Measurements from ENCODE around the gene ERBB3. TPM values are rescaled to one million over a fixed set of nuclear protein-coding genes. Genes with fewer than 3 reads are reported as not detected.

Gene ERBB3
- total RNA-seq, 1 experiment from 2014 or later, result 64.3 TPM

- Mint-ChIP-seq H3K4me3 (peak within 1 kb of the TSS; percentile 98), H3K4me1 (peaks cover 30% of the 10 kb centered on the region), H3K27ac (peak within 1 kb of the TSS; percentile 99), H3K36me3 (peaks cover 30% of the 10 kb centered on the region), H3K27me3 (ENCODE audit: low read depth) (no peaks in the 10 kb centered on the region; the same call in 1 of the 2 replicates), H3K9me3 (no peaks in the 10 kb centered on the region)
- ChIA-PET POLR2A (interaction anchor here (0.6 to 5.3 kb wide), 17 partner anchors 10 to 508 kb away, joined by 3 to 104 read pairs (median 5); partner anchors contain the start of genes CNPY2, ERBB3, MYL6 and PA2G4), CTCF (interaction anchor here (0.5 to 4.2 kb wide), 31 partner anchors 8 to 1044 kb away, joined by 3 to 61 read pairs (median 5); partner anchors contain the start of genes ANKRD52, COQ10A, MYL6 and MYL6B)
- DNase-seq (ENCODE audit: low spot score), result peak; percentile 99
- ATAC-seq, result peak; percentile 95
- no peak for TF ChIP-seq FOXJ3 (CRISPR knock-in tag; IDR thresholded peaks at IDR 0.05; ENCODE audit: borderline replicate concordance)
- TF ChIP-seq GABPB1 (CRISPR knock-in tag; IDR thresholded peaks at IDR 0.05), result peak; percentile 38; the same call in 1 of the 2 replicates
- no peak for TF ChIP-seq RORB (CRISPR knock-in tag; IDR thresholded peaks at IDR 0.05)
- TF ChIP-seq TEAD4 (CRISPR knock-in tag; IDR thresholded peaks at IDR 0.05), result no peak
- TF ChIP-seq GTF2I (CRISPR knock-in tag; conservative IDR thresholded peaks at IDR 0.05), result no peak
- TF ChIP-seq CBFB (CRISPR knock-in tag; IDR thresholded peaks at IDR 0.05; ENCODE audit: low read depth), result no peak
- TF ChIP-seq KAT7 (CRISPR knock-in tag; IDR thresholded peaks at IDR 0.05; ENCODE audit: borderline replicate concordance), result 0 out of 2 replicates have a peak, but pooled peaks have one; percentile 34
- TF ChIP-seq, protein P1, sequence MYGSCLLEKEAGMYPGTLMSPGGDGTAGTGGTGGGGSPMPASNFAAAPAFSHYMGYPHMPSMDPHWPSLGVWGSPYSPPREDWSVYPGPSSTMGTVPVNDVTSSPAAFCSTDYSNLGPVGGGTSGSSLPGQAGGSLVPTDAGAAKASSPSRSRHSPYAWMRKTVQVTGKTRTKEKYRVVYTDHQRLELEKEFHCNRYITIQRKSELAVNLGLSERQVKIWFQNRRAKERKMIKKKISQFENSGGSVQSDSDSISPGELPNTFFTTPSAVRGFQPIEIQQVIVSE (CRISPR knock-in tag; IDR thresholded peaks at IDR 0.05; ENCODE audit: borderline replicate concordance), result no peak
- TF ChIP-seq, protein P2, sequence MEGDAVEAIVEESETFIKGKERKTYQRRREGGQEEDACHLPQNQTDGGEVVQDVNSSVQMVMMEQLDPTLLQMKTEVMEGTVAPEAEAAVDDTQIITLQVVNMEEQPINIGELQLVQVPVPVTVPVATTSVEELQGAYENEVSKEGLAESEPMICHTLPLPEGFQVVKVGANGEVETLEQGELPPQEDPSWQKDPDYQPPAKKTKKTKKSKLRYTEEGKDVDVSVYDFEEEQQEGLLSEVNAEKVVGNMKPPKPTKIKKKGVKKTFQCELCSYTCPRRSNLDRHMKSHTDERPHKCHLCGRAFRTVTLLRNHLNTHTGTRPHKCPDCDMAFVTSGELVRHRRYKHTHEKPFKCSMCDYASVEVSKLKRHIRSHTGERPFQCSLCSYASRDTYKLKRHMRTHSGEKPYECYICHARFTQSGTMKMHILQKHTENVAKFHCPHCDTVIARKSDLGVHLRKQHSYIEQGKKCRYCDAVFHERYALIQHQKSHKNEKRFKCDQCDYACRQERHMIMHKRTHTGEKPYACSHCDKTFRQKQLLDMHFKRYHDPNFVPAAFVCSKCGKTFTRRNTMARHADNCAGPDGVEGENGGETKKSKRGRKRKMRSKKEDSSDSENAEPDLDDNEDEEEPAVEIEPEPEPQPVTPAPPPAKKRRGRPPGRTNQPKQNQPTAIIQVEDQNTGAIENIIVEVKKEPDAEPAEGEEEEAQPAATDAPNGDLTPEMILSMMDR (IDR thresholded peaks at IDR 0.05), result no peak
- TF ChIP-seq ETV6 (CRISPR knock-in tag; IDR thresholded peaks at IDR 0.05), result peak; percentile 81
- no peak for TF ChIP-seq NR3C1 (CRISPR knock-in tag; conservative IDR thresholded peaks at IDR 0.05; ENCODE audit: low read depth)
- no peak for TF ChIP-seq JUN (CRISPR knock-in tag; IDR thresholded peaks at IDR 0.05)
- TF ChIP-seq USF2 (CRISPR knock-in tag; IDR thresholded peaks at IDR 0.05), result peak; percentile 71
- TF ChIP-seq, protein P3, sequence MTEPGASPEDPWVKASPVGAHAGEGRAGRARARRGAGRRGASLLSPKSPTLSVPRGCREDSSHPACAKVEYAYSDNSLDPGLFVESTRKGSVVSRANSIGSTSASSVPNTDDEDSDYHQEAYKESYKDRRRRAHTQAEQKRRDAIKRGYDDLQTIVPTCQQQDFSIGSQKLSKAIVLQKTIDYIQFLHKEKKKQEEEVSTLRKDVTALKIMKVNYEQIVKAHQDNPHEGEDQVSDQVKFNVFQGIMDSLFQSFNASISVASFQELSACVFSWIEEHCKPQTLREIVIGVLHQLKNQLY (CRISPR knock-in tag; IDR thresholded peaks at IDR 0.05), result no peak
- no peak for TF ChIP-seq ZNF671 (CRISPR knock-in tag; IDR thresholded peaks at IDR 0.05)
- TF ChIP-seq ZNF232 (CRISPR knock-in tag; IDR thresholded peaks at IDR 0.05), result peak; percentile 87; the same call in 1 of the 2 replicates
- TF ChIP-seq ZNF317 (CRISPR knock-in tag; IDR thresholded peaks at IDR 0.05; ENCODE audit: borderline replicate concordance, low read depth), result no peak
- TF ChIP-seq, protein P4, sequence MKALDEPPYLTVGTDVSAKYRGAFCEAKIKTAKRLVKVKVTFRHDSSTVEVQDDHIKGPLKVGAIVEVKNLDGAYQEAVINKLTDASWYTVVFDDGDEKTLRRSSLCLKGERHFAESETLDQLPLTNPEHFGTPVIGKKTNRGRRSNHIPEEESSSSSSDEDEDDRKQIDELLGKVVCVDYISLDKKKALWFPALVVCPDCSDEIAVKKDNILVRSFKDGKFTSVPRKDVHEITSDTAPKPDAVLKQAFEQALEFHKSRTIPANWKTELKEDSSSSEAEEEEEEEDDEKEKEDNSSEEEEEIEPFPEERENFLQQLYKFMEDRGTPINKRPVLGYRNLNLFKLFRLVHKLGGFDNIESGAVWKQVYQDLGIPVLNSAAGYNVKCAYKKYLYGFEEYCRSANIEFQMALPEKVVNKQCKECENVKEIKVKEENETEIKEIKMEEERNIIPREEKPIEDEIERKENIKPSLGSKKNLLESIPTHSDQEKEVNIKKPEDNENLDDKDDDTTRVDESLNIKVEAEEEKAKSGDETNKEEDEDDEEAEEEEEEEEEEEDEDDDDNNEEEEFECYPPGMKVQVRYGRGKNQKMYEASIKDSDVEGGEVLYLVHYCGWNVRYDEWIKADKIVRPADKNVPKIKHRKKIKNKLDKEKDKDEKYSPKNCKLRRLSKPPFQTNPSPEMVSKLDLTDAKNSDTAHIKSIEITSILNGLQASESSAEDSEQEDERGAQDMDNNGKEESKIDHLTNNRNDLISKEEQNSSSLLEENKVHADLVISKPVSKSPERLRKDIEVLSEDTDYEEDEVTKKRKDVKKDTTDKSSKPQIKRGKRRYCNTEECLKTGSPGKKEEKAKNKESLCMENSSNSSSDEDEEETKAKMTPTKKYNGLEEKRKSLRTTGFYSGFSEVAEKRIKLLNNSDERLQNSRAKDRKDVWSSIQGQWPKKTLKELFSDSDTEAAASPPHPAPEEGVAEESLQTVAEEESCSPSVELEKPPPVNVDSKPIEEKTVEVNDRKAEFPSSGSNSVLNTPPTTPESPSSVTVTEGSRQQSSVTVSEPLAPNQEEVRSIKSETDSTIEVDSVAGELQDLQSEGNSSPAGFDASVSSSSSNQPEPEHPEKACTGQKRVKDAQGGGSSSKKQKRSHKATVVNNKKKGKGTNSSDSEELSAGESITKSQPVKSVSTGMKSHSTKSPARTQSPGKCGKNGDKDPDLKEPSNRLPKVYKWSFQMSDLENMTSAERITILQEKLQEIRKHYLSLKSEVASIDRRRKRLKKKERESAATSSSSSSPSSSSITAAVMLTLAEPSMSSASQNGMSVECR (CRISPR knock-in tag; IDR thresholded peaks at IDR 0.05; ENCODE audit: borderline replicate concordance), result peak; percentile 94; the same call in 1 of the 2 replicates
- TF ChIP-seq SMAD4 (CRISPR knock-in tag; IDR thresholded peaks at IDR 0.05), result no peak
- no peak for TF ChIP-seq E2F1 (CRISPR knock-in tag; IDR thresholded peaks at IDR 0.05)
- no peak for TF ChIP-seq OVOL2 (CRISPR knock-in tag; IDR thresholded peaks at IDR 0.05; ENCODE audit: borderline replicate concordance)
- no peak; the same call in 1 of the 2 replicates for TF ChIP-seq FOXP1 (CRISPR knock-in tag; IDR thresholded peaks at IDR 0.05; ENCODE audit: borderline replicate concordance)
- peak; percentile 94 for TF ChIP-seq ZBTB21 (CRISPR knock-in tag; IDR thresholded peaks at IDR 0.05; ENCODE audit: borderline replicate concordance)
- TF ChIP-seq EMX1 (CRISPR knock-in tag; IDR thresholded peaks at IDR 0.05), result no peak
Observed at GRCh38 chr12:56127888-56128669, 48.1 kb downstream of the ERBB3 start, which contains the start of gene ESYT1. TSS of gene ESYT1 (plus strand) at chr12:56128267. CDS start at chr12:56128320, 53 bp downstream.
